GM10847 (cell line): ENCODE results near the gene MAGOH.

Source experiments
- POLR2A ChIP-seq: IDR thresholded peaks from 2 replicates; pipeline ENCODE4 v1.6.1; 2011; ENCODE audit not compliant: insufficient read length; ENCODE audit errors: extremely low read depth

MAGOH gene

DNA sequence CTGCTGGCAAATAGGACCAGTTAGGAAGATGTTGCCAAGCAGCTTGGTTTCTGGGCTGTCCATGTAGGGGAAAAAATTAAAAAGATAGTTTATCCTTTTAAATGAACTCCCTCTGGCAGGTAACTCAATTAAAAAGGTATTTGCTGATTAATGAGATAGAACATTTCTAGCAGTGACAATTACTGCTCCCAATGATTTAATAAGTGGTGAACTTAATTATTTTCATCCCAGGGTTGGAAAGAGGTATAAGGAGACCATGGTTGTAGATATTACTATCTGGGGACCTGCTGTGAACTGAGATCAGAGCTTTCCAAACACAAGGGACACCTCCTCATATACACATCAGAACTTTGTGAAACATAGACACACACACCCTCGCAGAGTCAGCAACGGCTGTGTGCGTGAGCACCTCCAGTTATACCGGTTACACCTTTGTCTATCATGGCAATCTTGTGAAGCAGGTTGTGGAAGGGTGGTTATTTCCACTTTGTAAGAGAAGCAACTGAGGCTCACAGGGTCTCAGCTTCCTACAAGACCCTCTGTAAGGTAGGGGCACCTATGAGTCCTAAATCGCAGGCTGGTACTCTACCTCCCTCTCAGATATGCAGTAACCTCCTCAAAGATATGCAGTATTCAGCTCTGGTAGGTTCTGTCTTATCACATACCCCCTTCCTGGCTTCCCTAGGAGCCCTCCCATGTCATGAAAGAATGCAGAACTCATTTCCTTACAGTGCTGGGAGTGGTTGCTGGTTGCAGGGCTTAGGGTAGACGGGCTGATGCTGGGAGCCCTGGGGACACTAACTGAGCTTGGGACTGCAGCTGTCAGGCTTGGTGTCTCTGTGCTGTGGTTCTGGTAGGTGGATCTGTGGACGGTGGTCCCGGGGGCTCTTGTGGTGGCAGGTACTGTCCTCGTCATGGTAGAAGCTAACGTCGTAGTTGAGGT, 18.5 kb upstream of the MAGOH start:
- TF ChIP-seq POLR2A, result no peak

DNA sequence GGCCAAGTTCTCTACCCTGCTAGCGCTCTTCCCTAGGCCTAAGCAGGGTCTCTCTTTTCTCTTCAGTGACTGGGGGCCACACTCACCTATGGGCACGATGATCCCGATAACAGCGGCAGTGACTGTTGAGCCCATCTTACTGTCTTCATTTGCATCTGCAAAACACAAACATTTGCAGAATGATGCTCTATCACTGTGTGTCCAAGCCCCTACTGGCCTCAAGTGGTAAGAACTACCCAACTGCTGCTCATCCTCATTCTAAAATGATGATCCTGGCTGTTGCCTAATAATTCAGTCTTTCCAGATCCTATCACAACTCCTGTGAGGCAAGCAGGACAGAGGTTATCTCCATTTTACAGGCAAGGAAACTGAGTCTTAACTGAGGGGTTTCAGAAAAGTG, 16.7 kb upstream of the MAGOH start:
- no peak for TF ChIP-seq POLR2A

DNA sequence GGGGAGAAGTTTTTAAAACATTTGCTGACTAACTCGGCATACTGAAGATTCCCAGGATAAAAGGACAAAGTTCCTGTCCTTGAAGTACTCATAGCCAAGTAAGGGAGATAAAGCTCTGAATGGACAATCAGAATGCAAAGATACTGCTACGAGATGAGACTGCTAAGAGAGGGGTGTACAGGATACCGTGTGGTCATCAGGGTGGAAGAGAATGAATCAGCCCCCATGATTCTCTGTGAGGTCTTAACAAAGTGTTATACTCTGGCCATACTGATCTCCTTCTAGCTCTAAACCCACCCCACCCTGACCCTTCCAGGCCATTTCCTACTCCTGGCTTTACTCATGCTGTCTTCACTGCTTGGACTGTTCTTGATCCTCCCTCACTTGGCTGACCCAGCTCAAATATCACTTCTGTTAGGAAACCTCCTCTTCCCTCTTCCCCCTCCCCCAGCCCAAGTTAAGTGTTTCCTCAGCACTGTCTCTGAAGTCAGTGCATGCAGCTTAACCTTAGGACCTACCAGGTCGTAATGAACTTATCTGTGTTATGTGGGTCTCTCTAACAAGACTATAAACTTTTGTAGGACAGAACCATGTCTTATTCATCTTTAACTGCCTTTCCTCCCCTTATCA, 15.8 kb upstream of the MAGOH start:
- TF ChIP-seq POLR2A, result no peak

DNA sequence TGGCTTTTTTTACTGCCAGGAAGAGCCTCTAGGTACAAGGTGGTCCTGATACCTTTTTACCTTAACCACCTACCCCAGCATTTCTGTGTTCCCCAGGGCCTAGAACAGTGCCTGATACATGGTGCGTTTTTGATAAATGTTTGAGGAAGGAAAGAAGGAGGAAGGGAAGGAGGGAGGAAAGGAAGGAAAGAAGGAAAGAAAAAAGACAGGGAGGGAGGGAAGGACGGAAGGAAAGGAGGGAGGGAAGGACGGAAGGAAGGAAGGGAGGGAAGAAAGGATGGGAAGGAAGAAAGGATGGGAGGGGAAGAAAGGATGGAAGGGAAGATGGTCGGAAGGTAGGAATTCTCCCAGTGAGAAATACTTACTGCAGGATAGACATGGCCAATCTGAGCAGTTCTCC, 12.0 kb upstream of the MAGOH start:
- TF ChIP-seq POLR2A, result no peak

DNA sequence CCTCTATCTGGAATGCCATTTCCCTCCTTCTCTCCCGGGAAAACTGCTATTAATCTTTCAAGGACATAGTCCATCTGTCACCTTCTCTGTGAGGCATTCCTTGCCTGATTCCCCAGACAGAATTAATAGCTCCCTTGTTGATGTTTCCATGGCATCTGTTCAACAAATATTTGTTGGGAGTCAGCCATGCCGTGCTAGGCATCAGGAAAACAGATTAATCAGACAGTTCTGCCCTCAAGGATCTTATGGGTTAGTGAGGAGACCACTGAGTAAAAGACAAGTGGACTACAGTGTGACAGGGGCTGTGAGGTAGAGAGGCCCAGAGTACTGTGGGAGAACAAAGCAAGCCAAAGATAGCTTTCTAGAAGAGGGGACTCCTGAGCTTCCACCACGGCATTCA, 11.4 kb upstream of the MAGOH start:
- TF ChIP-seq POLR2A, result no peak

DNA sequence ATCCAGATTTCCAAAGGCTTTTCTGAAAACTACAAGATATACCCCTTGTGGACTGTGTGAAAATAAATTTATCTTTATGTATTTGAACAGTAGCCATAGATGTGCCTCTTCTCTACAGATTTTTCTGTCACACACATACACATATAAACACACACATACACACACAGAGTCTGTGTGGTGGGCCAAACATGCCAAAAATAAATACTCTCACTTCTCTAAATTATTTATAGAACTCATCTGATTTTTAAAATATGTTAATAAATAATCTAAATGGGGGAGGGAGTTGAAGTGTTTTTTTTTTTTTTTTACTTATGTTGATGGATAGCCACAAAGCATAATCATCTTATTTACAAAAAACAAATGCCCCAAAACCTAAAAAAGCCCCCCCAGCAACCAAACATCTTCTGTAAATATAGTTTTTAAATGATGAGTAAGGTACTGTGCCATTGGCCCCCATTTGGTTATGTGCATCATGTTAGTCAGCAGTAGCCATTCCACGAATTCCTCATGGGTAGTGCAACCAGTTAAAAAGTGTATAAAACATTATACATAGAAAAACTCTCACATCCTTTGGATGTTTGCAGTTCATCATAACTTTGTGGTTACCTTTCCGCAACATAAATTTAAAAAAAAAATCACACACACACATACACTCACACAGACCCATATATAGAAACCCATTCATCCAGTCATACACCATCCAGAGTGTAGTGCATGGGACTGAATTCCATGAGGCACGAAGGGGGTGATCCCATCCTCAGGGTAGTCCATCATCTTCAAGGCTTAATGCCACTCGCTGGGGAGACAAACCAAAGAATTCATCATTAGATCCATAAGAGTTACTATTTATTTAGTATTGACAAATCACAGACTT, 8.2 kb upstream of the MAGOH start:
- no peak for TF ChIP-seq POLR2A

DNA sequence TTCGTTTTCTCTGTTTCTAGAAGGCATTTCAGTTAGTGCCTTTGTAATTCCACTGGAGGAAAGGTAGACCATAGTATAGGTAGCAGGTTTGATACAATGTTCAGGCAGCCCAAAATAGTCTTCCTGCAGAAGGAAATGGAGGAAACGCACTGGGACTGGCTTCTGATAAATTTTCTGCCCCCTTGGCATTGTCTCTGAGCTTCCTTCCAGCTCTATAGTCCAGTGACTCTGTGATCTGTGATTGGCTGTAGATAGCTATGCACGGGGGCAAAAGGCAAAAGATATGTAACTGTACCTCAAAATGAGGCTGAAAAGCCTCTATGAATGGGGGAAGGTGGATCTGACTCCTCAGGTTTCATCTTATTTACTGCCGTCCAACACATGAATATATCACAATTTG, 5.8 kb upstream of the MAGOH start:
- no peak for TF ChIP-seq POLR2A

DNA sequence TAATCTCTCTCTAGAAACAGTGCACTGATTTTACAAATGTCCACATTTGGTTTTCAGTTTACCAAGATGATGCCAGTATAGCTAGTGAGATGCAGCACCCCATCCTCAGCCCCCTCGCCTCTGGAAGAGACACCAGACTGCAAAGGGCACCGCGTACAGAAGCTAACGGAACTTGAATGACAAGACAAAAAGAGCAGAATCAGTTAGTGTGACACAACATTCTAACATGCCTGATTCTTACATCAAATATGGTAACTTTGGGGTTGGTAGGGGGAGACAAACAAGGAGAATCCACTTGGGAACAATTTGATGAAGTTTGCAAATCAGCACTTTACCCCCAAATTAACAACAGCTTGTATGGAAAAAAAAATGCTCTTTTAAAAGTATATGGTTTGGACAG, 4.1 kb upstream of the MAGOH start:
- no peak for TF ChIP-seq POLR2A

DNA sequence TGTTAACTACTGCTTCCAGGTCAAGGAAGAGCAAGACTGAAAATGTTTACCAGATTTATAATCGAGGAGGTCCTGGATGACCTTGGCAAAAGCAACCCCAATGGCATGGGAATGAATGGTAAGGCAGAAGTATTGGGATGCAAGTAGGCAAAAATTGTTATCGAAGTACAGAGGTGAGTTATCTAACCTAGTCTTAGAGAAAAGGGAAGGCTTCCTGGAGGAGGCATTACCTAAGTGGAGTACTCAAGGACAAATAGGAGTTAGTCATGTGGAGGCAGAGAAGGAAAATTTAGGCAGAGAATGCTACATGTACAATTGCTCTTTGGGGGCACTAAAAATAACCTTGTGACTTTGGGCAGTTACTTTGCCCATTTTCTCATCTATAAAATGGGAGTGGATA, 3.5 kb upstream of the MAGOH start:
- no peak for TF ChIP-seq POLR2A

DNA sequence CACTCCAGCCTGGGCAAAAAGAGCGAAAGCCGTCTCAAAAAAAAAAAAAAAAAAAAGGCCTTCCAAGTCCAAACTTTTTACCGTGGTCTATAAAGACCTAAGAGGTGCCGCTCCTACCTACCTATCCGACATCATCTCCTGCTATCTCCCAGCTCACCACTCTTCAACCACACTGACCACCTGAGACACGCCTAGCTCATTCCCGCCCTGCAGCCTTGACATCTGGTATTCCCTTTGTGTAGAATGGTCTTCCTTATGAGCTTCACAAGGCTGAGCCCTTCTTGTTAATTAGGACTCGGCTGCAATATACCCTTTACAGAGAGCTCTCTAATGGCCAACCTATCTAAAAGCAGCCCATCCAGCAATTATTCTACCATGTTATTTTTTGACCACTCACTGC, 680 bp downstream of the MAGOH start:
- TF ChIP-seq POLR2A, result no peak

DNA sequence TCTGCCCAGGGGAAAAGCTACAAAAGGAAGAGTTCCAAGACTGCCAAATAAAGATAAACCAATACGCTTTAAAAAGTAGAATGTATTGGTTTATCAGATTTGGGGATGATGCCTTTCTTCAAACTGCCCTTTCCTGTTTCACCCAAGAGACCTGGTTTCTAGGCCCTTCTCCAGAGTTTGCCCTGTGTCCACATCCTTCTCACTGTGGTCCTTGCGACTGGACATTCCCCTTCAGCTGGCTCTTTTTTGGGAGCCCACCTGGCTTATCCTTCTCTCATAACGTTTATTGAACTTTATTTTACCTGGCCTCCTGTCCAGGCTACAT, 17.4 kb downstream of the MAGOH start:
- TF ChIP-seq POLR2A, result no peak

DNA sequence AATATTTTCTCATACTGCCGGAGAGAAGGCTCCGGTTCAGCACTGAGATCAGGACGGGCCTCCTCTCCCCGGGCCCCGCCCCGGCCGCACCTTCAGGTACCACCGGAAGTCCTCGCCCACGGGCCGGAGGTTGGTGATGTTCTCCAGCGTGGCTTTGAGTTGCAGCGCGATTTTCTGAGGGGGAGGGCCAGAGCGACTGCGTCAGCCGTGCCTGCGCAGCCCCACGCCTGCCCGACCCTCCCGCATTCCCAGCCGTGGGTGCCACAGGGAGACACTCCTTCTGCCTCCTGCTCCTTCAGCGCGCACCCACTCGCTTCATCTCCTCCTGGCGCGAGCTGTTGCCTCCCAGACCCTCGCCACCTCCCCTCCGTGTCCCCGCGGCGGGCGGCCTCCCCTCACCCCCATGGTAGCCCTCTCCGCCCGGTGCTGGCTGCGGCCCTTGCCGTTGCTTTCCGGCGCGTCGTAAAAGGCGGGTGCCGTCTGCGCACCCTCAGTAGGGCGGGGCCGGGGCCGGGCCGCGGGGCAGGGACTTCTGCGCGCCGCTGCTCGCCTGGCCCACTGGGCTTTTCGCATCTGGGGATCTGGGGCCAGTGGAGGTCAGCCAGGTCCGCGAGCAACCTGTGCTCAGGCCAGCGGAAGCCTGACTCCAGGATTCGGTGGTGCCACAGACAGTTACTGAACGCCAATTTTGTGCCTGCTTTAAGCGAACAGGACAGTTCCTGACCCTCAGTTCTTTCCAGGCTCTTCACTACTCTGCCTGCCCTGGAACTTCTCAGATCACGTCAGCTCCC, 18.0 kb downstream of the MAGOH start, which contains the start of gene CZIB:
Gene CZIB, minus strand, starts transcription at position 464 of the 791 bp plus-strand sequence. Its CDS starts 59 bp downstream, at position 405.
- TF ChIP-seq POLR2A, result peak; percentile 96

DNA sequence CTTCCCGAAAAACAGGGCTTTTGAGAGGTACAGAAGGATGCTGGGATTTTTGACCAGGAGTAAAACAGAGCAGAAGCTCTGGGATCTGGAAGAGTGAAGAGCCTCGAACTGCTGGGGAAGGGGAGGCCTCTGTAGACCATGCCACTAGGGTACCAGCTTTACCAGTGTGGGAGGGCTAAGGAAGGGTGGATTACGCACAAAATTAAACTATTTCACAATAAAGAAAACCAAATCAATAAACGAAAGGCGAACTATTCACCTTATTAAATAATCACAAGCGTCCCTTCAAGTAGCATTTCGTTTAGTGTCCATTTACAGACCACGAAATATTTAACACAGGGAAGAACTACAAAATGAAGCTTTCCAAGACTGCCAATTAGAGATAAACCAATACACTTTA, 18.6 kb downstream of the MAGOH start:
- TF ChIP-seq POLR2A, result no peak

DNA sequence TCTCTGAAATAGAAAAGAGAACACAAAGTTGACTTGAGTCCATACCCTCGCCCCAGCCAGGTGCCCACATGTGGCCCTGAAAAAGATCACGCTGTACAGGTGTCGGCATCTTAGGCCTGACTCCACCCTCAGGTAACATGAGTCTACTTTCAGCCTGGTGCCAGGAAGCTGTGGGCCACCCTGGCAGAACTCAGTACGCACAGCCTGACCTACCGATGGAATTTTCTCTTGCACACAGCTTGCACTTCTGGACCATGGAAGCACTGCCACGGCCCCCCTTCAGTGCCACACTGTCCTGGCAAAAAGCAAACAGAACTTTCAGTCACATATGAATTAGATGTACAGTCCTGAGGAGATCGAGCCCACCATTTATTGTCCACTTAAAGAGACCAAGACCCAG, 20.1 kb downstream of the MAGOH start:
- TF ChIP-seq POLR2A, result no peak
